GM23338 (cell line): ENCODE measurements around the gene PLXNA2.

Experiments used
- CREB1 ChIP-seq: fragments of 250-450 bp; sonication (Bioruptor Pico); IDR thresholded peaks from 2 replicates; pipeline ENCODE4 v1.5.0; 2020; ENCODE audit warnings: low read depth, mild to moderate bottlenecking, moderate library complexity
- EZH2 ChIP-seq: fragments of 200-600 bp; sonication (generic); IDR thresholded peaks from one replicate; pipeline ENCODE4 v1.8.0; 2017; ENCODE audit warnings: antibody characterized with exemption, mild to moderate bottlenecking, low read depth; ENCODE audit not compliant: unreplicated experiment
- EZH2phosphoT487 ChIP-seq: fragments of 200-600 bp; sonication (generic); IDR thresholded peaks from one replicate; pipeline ENCODE4 v1.8.1; 2018; ENCODE audit warnings: antibody characterized with exemption; ENCODE audit not compliant: unreplicated experiment
- JUNB ChIP-seq: IDR thresholded peaks from one replicate; pipeline ENCODE4 v1.6.1; 2016; ENCODE audit warnings: antibody characterized with exemption; ENCODE audit not compliant: unreplicated experiment
- POLR2AphosphoS5 ChIP-seq: IDR thresholded peaks from 2 replicates; pipeline ENCODE4 v1.6.1; 2016; ENCODE audit warnings: antibody characterized with exemption, low read depth
- ZNF114 ChIP-seq: fragments of 250-450 bp; sonication (Bioruptor Pico); IDR thresholded peaks from 2 replicates; pipeline ENCODE4 v1.5.0; 2020; ENCODE audit warnings: mild to moderate bottlenecking, moderate library complexity
- ZNF331 ChIP-seq: fragments of 250-450 bp; sonication (Bioruptor Pico); IDR thresholded peaks from 2 replicates; pipeline ENCODE4 v1.5.0; 2020; ENCODE audit warnings: low read depth, mild to moderate bottlenecking, moderate library complexity
- TF ChIP-seq, protein P1 (sequence below), 2 experiments: fragments of 200-600 bp in 1 of 2; sonication (generic) in 1 of 2; conservative IDR thresholded peaks; 2 replicates each; pipeline versions ENCODE4 v1.5.1 to v1.6.1; 2016 to 2017; ENCODE audit warnings: antibody characterized with exemption in 2 of 2, low read depth in 2 of 2, mild to moderate bottlenecking in 2 of 2, moderate library complexity in 1 of 2
- TF ChIP-seq, protein P2 (sequence below): IDR thresholded peaks from one replicate; pipeline ENCODE4 v1.6.1; 2018; ENCODE audit warnings: antibody characterized with exemption; ENCODE audit not compliant: unreplicated experiment
- TF ChIP-seq, protein P3 (sequence below): fragments of 250-450 bp; sonication (Bioruptor Pico); IDR thresholded peaks from 2 replicates; pipeline ENCODE4 v1.5.0; 2020; ENCODE audit warnings: mild to moderate bottlenecking, moderate library complexity

DNA sequence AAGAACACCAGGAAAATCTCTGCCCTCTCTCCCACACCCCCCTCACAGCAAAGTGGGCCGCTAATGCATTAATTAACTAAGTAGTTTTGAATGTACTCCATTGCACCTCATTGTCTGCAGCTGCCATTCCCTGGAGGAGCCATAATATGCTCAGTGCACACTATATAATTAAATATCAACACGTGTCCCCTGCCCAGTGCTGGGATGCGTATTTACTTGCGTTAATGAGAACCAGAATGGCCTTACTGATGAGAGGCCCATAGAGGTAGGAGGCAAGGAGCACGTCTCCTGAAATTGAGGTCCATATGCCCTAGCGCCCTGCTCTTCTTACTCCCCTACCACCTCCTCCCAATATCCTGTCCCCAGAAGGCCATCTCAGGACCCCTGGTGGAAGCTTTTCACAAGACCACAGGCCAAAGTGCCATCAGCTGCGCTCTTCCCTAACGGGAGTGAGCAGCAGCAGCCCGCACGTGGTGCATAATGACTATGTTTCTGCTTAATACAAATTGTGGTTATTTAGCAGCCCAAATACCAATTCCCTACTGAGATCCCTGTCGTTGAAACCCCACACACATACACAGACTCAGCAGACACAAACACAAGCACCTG lies 76.8 kb downstream of the PLXNA2 start:
- TF ChIP-seq, protein P1, sequence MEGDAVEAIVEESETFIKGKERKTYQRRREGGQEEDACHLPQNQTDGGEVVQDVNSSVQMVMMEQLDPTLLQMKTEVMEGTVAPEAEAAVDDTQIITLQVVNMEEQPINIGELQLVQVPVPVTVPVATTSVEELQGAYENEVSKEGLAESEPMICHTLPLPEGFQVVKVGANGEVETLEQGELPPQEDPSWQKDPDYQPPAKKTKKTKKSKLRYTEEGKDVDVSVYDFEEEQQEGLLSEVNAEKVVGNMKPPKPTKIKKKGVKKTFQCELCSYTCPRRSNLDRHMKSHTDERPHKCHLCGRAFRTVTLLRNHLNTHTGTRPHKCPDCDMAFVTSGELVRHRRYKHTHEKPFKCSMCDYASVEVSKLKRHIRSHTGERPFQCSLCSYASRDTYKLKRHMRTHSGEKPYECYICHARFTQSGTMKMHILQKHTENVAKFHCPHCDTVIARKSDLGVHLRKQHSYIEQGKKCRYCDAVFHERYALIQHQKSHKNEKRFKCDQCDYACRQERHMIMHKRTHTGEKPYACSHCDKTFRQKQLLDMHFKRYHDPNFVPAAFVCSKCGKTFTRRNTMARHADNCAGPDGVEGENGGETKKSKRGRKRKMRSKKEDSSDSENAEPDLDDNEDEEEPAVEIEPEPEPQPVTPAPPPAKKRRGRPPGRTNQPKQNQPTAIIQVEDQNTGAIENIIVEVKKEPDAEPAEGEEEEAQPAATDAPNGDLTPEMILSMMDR (conservative IDR thresholded peaks at IDR 0.05; ENCODE audit: low read depth in 2 of 2), result peak in 1 of 2 experiments; percentile 23; a peak in 1 of 4 replicates
- TF ChIP-seq POLR2AphosphoS5, result no peak
- TF ChIP-seq, protein P2, sequence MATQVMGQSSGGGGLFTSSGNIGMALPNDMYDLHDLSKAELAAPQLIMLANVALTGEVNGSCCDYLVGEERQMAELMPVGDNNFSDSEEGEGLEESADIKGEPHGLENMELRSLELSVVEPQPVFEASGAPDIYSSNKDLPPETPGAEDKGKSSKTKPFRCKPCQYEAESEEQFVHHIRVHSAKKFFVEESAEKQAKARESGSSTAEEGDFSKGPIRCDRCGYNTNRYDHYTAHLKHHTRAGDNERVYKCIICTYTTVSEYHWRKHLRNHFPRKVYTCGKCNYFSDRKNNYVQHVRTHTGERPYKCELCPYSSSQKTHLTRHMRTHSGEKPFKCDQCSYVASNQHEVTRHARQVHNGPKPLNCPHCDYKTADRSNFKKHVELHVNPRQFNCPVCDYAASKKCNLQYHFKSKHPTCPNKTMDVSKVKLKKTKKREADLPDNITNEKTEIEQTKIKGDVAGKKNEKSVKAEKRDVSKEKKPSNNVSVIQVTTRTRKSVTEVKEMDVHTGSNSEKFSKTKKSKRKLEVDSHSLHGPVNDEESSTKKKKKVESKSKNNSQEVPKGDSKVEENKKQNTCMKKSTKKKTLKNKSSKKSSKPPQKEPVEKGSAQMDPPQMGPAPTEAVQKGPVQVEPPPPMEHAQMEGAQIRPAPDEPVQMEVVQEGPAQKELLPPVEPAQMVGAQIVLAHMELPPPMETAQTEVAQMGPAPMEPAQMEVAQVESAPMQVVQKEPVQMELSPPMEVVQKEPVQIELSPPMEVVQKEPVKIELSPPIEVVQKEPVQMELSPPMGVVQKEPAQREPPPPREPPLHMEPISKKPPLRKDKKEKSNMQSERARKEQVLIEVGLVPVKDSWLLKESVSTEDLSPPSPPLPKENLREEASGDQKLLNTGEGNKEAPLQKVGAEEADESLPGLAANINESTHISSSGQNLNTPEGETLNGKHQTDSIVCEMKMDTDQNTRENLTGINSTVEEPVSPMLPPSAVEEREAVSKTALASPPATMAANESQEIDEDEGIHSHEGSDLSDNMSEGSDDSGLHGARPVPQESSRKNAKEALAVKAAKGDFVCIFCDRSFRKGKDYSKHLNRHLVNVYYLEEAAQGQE, result no peak
- TF ChIP-seq EZH2, result no peak
- TF ChIP-seq ZNF331 (CRISPR knock-in tag), result no peak
- no peak for TF ChIP-seq EZH2phosphoT487
- no peak for TF ChIP-seq CREB1 (CRISPR knock-in tag)
- no peak for TF ChIP-seq JUNB
- TF ChIP-seq ZNF114 (CRISPR knock-in tag), result no peak
- TF ChIP-seq, protein P3, sequence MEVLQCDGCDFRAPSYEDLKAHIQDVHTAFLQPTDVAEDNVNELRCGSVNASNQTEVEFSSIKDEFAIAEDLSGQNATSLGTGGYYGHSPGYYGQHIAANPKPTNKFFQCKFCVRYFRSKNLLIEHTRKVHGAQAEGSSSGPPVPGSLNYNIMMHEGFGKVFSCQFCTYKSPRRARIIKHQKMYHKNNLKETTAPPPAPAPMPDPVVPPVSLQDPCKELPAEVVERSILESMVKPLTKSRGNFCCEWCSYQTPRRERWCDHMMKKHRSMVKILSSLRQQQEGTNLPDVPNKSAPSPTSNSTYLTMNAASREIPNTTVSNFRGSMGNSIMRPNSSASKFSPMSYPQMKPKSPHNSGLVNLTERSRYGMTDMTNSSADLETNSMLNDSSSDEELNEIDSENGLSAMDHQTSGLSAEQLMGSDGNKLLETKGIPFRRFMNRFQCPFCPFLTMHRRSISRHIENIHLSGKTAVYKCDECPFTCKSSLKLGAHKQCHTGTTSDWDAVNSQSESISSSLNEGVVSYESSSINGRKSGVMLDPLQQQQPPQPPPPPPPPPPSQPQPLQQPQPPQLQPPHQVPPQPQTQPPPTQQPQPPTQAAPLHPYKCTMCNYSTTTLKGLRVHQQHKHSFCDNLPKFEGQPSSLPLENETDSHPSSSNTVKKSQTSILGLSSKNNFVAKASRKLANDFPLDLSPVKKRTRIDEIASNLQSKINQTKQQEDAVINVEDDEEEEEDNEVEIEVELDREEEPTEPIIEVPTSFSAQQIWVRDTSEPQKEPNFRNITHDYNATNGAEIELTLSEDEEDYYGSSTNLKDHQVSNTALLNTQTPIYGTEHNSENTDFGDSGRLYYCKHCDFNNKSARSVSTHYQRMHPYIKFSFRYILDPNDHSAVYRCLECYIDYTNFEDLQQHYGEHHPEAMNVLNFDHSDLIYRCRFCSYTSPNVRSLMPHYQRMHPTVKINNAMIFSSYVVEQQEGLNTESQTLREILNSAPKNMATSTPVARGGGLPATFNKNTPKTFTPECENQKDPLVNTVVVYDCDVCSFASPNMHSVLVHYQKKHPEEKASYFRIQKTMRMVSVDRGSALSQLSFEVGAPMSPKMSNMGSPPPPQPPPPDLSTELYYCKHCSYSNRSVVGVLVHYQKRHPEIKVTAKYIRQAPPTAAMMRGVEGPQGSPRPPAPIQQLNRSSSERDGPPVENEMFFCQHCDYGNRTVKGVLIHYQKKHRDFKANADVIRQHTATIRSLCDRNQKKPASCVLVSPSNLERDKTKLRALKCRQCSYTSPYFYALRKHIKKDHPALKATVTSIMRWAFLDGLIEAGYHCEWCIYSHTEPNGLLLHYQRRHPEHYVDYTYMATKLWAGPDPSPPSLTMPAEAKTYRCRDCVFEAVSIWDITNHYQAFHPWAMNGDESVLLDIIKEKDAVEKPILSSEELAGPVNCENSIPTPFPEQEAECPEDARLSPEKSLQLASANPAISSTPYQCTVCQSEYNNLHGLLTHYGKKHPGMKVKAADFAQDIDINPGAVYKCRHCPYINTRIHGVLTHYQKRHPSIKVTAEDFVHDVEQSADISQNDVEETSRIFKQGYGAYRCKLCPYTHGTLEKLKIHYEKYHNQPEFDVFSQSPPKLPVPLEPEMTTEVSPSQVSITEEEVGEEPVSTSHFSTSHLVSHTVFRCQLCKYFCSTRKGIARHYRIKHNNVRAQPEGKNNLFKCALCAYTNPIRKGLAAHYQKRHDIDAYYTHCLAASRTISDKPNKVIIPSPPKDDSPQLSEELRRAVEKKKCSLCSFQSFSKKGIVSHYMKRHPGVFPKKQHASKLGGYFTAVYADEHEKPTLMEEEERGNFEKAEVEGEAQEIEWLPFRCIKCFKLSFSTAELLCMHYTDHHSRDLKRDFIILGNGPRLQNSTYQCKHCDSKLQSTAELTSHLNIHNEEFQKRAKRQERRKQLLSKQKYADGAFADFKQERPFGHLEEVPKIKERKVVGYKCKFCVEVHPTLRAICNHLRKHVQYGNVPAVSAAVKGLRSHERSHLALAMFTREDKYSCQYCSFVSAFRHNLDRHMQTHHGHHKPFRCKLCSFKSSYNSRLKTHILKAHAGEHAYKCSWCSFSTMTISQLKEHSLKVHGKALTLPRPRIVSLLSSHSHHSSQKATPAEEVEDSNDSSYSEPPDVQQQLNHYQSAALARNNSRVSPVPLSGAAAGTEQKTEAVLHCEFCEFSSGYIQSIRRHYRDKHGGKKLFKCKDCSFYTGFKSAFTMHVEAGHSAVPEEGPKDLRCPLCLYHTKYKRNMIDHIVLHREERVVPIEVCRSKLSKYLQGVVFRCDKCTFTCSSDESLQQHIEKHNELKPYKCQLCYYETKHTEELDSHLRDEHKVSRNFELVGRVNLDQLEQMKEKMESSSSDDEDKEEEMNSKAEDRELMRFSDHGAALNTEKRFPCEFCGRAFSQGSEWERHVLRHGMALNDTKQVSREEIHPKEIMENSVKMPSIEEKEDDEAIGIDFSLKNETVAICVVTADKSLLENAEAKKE (CRISPR knock-in tag), result no peak
